OCI-LY3 (cell line): Measurements from ENCODE around the gene IRF5.

ENCODE experiments used
- H2AFZ ChIP-seq: fragments of 200-600, 300-600 bp; shearing (Covaris generic); 2 replicates; pipeline ENCODE4 v1.6.0; 2014; ENCODE audit warnings: antibody characterized with exemption, low read depth, low read length
- H3K27ac ChIP-seq: fragments of 200-600, 300-600 bp; sonication (generic); 2 replicates; pipeline ENCODE4 v1.5.1; 2014; ENCODE audit warnings: mild to moderate bottlenecking, low read length, moderate library complexity, mixed read lengths
- H3K27me3 ChIP-seq: fragments of 200-600, 300-600 bp; sonication (generic); 2 replicates; pipeline ENCODE4 v1.6.1; 2014; ENCODE audit warnings: low read depth, low read length, mixed read lengths
- H3K36me3 ChIP-seq: fragments of 200-600, 300-600 bp; sonication (generic); replicated peaks from 2 replicates; pipeline ENCODE3; 2014; ENCODE audit warnings: low read depth, low read length, mixed read lengths
- H3K4me1 ChIP-seq: fragments of 300-600, 200-600 bp; sonication (generic); 2 replicates; pipeline ENCODE4 v1.6.1; 2014; ENCODE audit warnings: low read length, mixed read lengths
- H3K4me2 ChIP-seq: fragments of 200-600, 300-600 bp; sonication (generic); 2 replicates; pipeline ENCODE4 v1.6.1; 2014; ENCODE audit warnings: low read length, mixed read lengths
- H3K4me3 ChIP-seq: fragments of 300-600, 200-600 bp; sonication (generic); 2 replicates; pipeline ENCODE4 v1.5.1; 2014; ENCODE audit warnings: antibody characterized with exemption, mild to moderate bottlenecking, low read length, moderate library complexity
- H3K79me2 ChIP-seq: fragments of 300-600, 200-600 bp; shearing (Covaris generic); 2 replicates; pipeline ENCODE4 v1.6.1; 2014; ENCODE audit warnings: mild to moderate bottlenecking, low read length, mixed read lengths
- H3K9ac ChIP-seq: fragments of 300-600, 200-600 bp; shearing (Covaris generic); 2 replicates; pipeline ENCODE4 v1.6.0; 2014; ENCODE audit warnings: mild to moderate bottlenecking, low read length, moderate library complexity
- H3K9me3 ChIP-seq: fragments of 200-600, 300-600 bp; shearing (Covaris generic); 2 replicates; pipeline ENCODE4 v1.6.1; 2014; ENCODE audit warnings: low read length, mixed read lengths; ENCODE audit not compliant: insufficient read depth
- H4K20me1 ChIP-seq: fragments of 200-600, 300-600 bp; sonication (generic); 2 replicates; pipeline ENCODE4 v1.6.1; 2016; ENCODE audit warnings: low read length, mixed read lengths; ENCODE audit not compliant: insufficient read depth
- CTCF ChIP-seq: fragments of 200-600, 300-600 bp; sonication (generic); IDR thresholded peaks from 2 replicates; pipeline ENCODE4 v1.5.1; 2014; ENCODE audit warnings: antibody characterized with exemption, low read length, low read depth
- EZH2phosphoT487 ChIP-seq: fragments of 200-600 bp; shearing (Covaris generic); IDR thresholded peaks from 2 replicates; pipeline ENCODE4 v1.6.1; 2018; ENCODE audit warnings: antibody characterized with exemption, mixed run types, low read depth

The IRF5 gene

GRCh38 chr7:128895320-128895719 is 42.4 kb upstream of the IRF5 start:
- no peaks in the 10 kb centered on the region for H4K20me1 ChIP-seq
- no peaks in the 10 kb centered on the region for H3K4me1 ChIP-seq
- H3K4me3 ChIP-seq = no peak overlapping the region
- no peak overlapping the region for H3K4me2 ChIP-seq
- no peaks in the 10 kb centered on the region for H3K36me3 ChIP-seq
- no peaks in the 10 kb centered on the region for H3K27me3 ChIP-seq
- H3K9ac ChIP-seq = no peak overlapping the region
- H2AFZ ChIP-seq = no peak overlapping the region
- no peaks in the 10 kb centered on the region for H3K79me2 ChIP-seq
- no peak overlapping the region for H3K27ac ChIP-seq
- peaks cover 9% of the 10 kb centered on the region; the same call in 1 of the 2 replicates for H3K9me3 ChIP-seq
- TF ChIP-seq CTCF (no peak), EZH2phosphoT487 (no peak)

- no peaks in the 10 kb centered on the region for H3K79me2 ChIP-seq
- H3K4me2 ChIP-seq = no peak overlapping the region
- no peaks in the 10 kb centered on the region for H4K20me1 ChIP-seq
- no peak overlapping the region for H2AFZ ChIP-seq
- H3K27ac ChIP-seq = no peak overlapping the region
- no peaks in the 10 kb centered on the region for H3K27me3 ChIP-seq
- H3K9me3 ChIP-seq = peaks cover 9% of the 10 kb centered on the region; the same call in 1 of the 2 replicates
- peaks cover 6% of the 10 kb centered on the region for H3K4me1 ChIP-seq
- H3K4me3 ChIP-seq = no peak overlapping the region
- H3K36me3 ChIP-seq = no peaks in the 10 kb centered on the region
- no peak overlapping the region for H3K9ac ChIP-seq
- TF ChIP-seq EZH2phosphoT487 (no peak), CTCF (no peak)
Measured at GRCh38 chr7:128899392-128899791, 38.3 kb upstream of the IRF5 start.

GRCh38 chr7:128900237-128900636 is 37.5 kb upstream of the IRF5 start:
- TF ChIP-seq EZH2phosphoT487 = no peak
- TF ChIP-seq CTCF = no peak
- Histone ChIP-seq H3K27me3 (no peaks in the 10 kb centered on the region), H3K36me3 (no peaks in the 10 kb centered on the region), H3K79me2 (no peaks in the 10 kb centered on the region), H4K20me1 (no peaks in the 10 kb centered on the region), H3K27ac (no peak overlapping the region), H3K4me2 (no peak overlapping the region), H3K4me3 (no peak overlapping the region), H3K4me1 (peaks cover 14% of the 10 kb centered on the region), H3K9me3 (peaks cover 9% of the 10 kb centered on the region; the same call in 1 of the 2 replicates), H3K9ac (no peak overlapping the region), H2AFZ (no peak overlapping the region)

- H3K27me3 ChIP-seq = no peaks in the 10 kb centered on the region
- TF ChIP-seq CTCF = no peak
- no peak for TF ChIP-seq EZH2phosphoT487
- H2AFZ ChIP-seq = no peak overlapping the region
- no peaks in the 10 kb centered on the region for H3K36me3 ChIP-seq
- no peak overlapping the region for H3K27ac ChIP-seq
- no peak overlapping the region for H3K4me3 ChIP-seq
- no peaks in the 10 kb centered on the region for H3K79me2 ChIP-seq
- peaks cover 14% of the 10 kb centered on the region for H3K4me1 ChIP-seq
- no peak overlapping the region for H3K9ac ChIP-seq
- no peaks in the 10 kb centered on the region for H4K20me1 ChIP-seq
- H3K9me3 ChIP-seq = peaks cover 9% of the 10 kb centered on the region; the same call in 1 of the 2 replicates
- H3K4me2 ChIP-seq = no peak overlapping the region
Measured at GRCh38 chr7:128902761-128903585, 34.8 kb upstream of the IRF5 start.
